HCT116 (cell line): ENCODE measurements around the gene ARHGAP42. TPM values are rescaled to one million over a fixed set of nuclear protein-coding genes. Genes with fewer than 3 reads are reported as not detected.

ENCODE experiments used
- ATAC-seq: fragments of 200-7000 bp; cut with Tn5 transposase; 2 replicates; pipeline ENCODE4 v1.9.1; 2020; ENCODE audit warnings: mild to moderate bottlenecking, moderate library complexity
- BruUV-seq: library from RNA; stranded (reverse); fragments of 400-500 nt; replicated peaks from 2 replicates; lab custom pipeline; 2021; lab: Mats Ljungman, UMichigan
- CTCF ChIA-PET: fragments of 300-600 bp; sonication (Branson Sonifier 250); formaldehyde crosslinking; loops from one replicate; lab custom pipeline; 2021; ENCODE audit warnings: antibody characterized with exemption; lab: Charles Lee
- POLR2A ChIA-PET: fragments of 300-600, 350-600 bp; sonication (Branson Sonifier 250); formaldehyde crosslinking; loops from one replicate; lab custom pipeline; 2021; ENCODE audit warnings: antibody characterized with exemption; lab: Charles Lee
- RAD21 ChIA-PET, 2 experiments: fragments of 300-600 bp; sonication (Branson Sonifier 250); formaldehyde crosslinking; loops; one replicate each; lab custom pipeline; 2023; ENCODE audit warnings: low total read pairs in 2 of 2; ENCODE audit not compliant: uncharacterized antibody in 2 of 2, unreplicated experiment in 2 of 2, low non-redundant PET in 1 of 2; lab: Charles Lee
- DNase-seq: peaks from one replicate; pipeline ENCODE4 v3.0.0-alpha.2; 2010; ENCODE audit warnings: low read depth, low spot score
- H2AFZ ChIP-seq: fragments of 200-600 bp; shearing (Covaris generic), sonication (generic); 2 replicates; pipeline ENCODE4 v1.6.1; 2017; ENCODE audit warnings: low read depth, mixed run types, mixed read lengths, antibody characterized with exemption, low read length; ENCODE audit not compliant: poor library complexity, severe bottlenecking
- H3K27ac ChIP-seq: 2 replicates; pipeline ENCODE4 v1.5.1; 2012; ENCODE audit warnings: low read depth, low read length
- H3K27me3 ChIP-seq: fragments of 200-600 bp; sonication (generic); 2 replicates; pipeline ENCODE4 v1.6.1; 2016; ENCODE audit warnings: mixed run types, low read length, mixed read lengths; ENCODE audit not compliant: insufficient read depth
- H3K36me3 ChIP-seq, 2 experiments: fragments of 200-500 bp in 1 of 2; fragments of 200-600 bp in 1 of 2; sonication (Bioruptor generic) in 1 of 2; sonication (generic) in 1 of 2; 2 replicates each; pipeline versions ENCODE4 v1.5.1 to v1.6.1; 2014 to 2016; ENCODE audit warnings: low read length in 2 of 2, inconsistent platforms in 1 of 2, mixed read lengths in 1 of 2, mixed run types in 1 of 2; ENCODE audit not compliant: insufficient read depth in 2 of 2, control insufficient read depth in 1 of 2
- H3K4me1 ChIP-seq, 2 experiments: fragments of 200-600 bp in 1 of 2; sonication (generic) in 1 of 2; 2 replicates each; pipeline versions ENCODE4 v1.5.1 to v1.6.1; 2012 to 2017; ENCODE audit warnings: low read length in 2 of 2, inconsistent platforms in 1 of 2, mild to moderate bottlenecking in 1 of 2, mixed read lengths in 1 of 2, mixed run types in 1 of 2, moderate library complexity in 1 of 2; ENCODE audit not compliant: insufficient read depth in 2 of 2, control insufficient read depth in 1 of 2
- H3K4me2 ChIP-seq: fragments of 200-600 bp; sonication (generic); 2 replicates; pipeline ENCODE4 v1.6.1; 2017; ENCODE audit warnings: mixed run types, low read length, mixed read lengths
- H3K4me3 ChIP-seq, 2 experiments: fragments of 200-600 bp in 1 of 2; sonication (generic) in 1 of 2; replicated peaks in 1 of 2; 2 replicates each; pipeline ENCODE4 v1.5.1; 2011 to 2016; ENCODE audit warnings: low read length in 2 of 2, control low read depth in 1 of 2, low read depth in 1 of 2, mild to moderate bottlenecking in 1 of 2, mixed read lengths in 1 of 2, mixed run types in 1 of 2
- H3K79me2 ChIP-seq: fragments of 200-600 bp; sonication (generic); 2 replicates; pipeline ENCODE4 v1.6.1; 2017; ENCODE audit warnings: mild to moderate bottlenecking, mixed run types, low read length, moderate library complexity, mixed read lengths; ENCODE audit not compliant: insufficient read depth
- H3K9ac ChIP-seq: fragments of 200-600 bp; sonication (generic); 2 replicates; pipeline ENCODE4 v1.6.1; 2016; ENCODE audit warnings: low read length, mixed read lengths
- H3K9me2 ChIP-seq: fragments of 200-600 bp; sonication (generic), shearing (Covaris generic); 2 replicates; pipeline ENCODE4 v1.6.1; 2017; ENCODE audit warnings: mixed run types, mild to moderate bottlenecking, moderate library complexity; ENCODE audit not compliant: insufficient read depth
- H3K9me3 ChIP-seq, 2 experiments: fragments of 200-500 bp in 1 of 2; fragments of 200-600 bp in 1 of 2; sonication (Bioruptor generic) in 1 of 2; sonication (generic) in 1 of 2; 2 replicates each; pipeline ENCODE4 v1.6.1; 2014 to 2017; ENCODE audit warnings: low read length in 2 of 2, mixed read lengths in 2 of 2, inconsistent platforms in 1 of 2, low read depth in 1 of 2, mild to moderate bottlenecking in 1 of 2, mixed run types in 1 of 2, moderate library complexity in 1 of 2; ENCODE audit not compliant: control insufficient read depth in 1 of 2, insufficient read depth in 1 of 2
- H4K20me1 ChIP-seq: fragments of 200-600 bp; sonication (generic), shearing (Covaris generic); 2 replicates; pipeline ENCODE4 v1.6.1; 2017; ENCODE audit warnings: mixed run types, mild to moderate bottlenecking, moderate library complexity; ENCODE audit not compliant: insufficient read depth
- CEBPB ChIP-seq: IDR thresholded peaks from 2 replicates; pipeline ENCODE4 v1.6.1; 2012; ENCODE audit warnings: low read depth
- CTCF ChIP-seq, 3 experiments: fragments of 200-600 bp in 1 of 3; sonication (generic) in 1 of 3; IDR thresholded peaks in 2 of 3; conservative IDR thresholded peaks in 1 of 3; 2 replicates each; pipeline ENCODE4 v1.5.1; 2012 to 2017; ENCODE audit warnings: low read depth in 2 of 3, low read length in 2 of 3, antibody characterized with exemption in 1 of 3, borderline replicate concordance in 1 of 3, control low read depth in 1 of 3, mild to moderate bottlenecking in 1 of 3, mixed read lengths in 1 of 3, mixed run types in 1 of 3, moderate library complexity in 1 of 3; ENCODE audit not compliant: insufficient read depth in 1 of 3
- EGR1 ChIP-seq: IDR thresholded peaks from 2 replicates; pipeline ENCODE4 v1.6.1; 2012; ENCODE audit warnings: low read depth
- ELF1 ChIP-seq: IDR thresholded peaks from 2 replicates; pipeline ENCODE4 v1.6.1; 2012; ENCODE audit warnings: low read depth, borderline replicate concordance
- EZH2phosphoT487 ChIP-seq: fragments of 200-600 bp; IDR thresholded peaks from 2 replicates; pipeline ENCODE4 v1.6.1; 2018; ENCODE audit warnings: antibody characterized with exemption, borderline replicate concordance
- FOSL1 ChIP-seq: IDR thresholded peaks from 2 replicates; pipeline ENCODE4 v1.6.1; 2012; ENCODE audit warnings: low read depth
- JUND ChIP-seq: IDR thresholded peaks from 2 replicates; pipeline ENCODE4 v1.6.1; 2012
- MAX ChIP-seq: IDR thresholded peaks from 2 replicates; pipeline ENCODE4 v1.6.1; 2012
- POLR2A ChIP-seq: IDR thresholded peaks from 2 replicates; pipeline ENCODE4 v1.7.0; 2011; ENCODE audit warnings: borderline replicate concordance; ENCODE audit not compliant: insufficient read depth, insufficient read length; ENCODE audit errors: extremely low read depth
- POLR2AphosphoS5 ChIP-seq: IDR thresholded peaks from 2 replicates; pipeline ENCODE4 v1.6.1; 2011; ENCODE audit warnings: mild to moderate bottlenecking, low read depth, low read length, moderate library complexity
- SIN3A ChIP-seq: IDR thresholded peaks from 2 replicates; pipeline ENCODE4 v1.6.1; 2012; ENCODE audit warnings: low read depth
- SP1 ChIP-seq: IDR thresholded peaks from 2 replicates; pipeline ENCODE4 v1.6.1; 2012; ENCODE audit warnings: low read depth
- SRF ChIP-seq: IDR thresholded peaks from 2 replicates; pipeline ENCODE4 v1.6.1; 2012; ENCODE audit warnings: low read depth
- ZBTB33 ChIP-seq: IDR thresholded peaks from 2 replicates; pipeline ENCODE4 v1.6.1; 2011; ENCODE audit warnings: mild to moderate bottlenecking, low read length, moderate library complexity; ENCODE audit not compliant: insufficient replicate concordance; ENCODE audit errors: extremely low read depth
- ZNF274 ChIP-seq: fragments of 200-500 bp; sonication (Bioruptor generic); IDR thresholded peaks from 2 replicates; pipeline ENCODE4 v1.6.1; 2014; ENCODE audit warnings: mild to moderate bottlenecking, low read depth, low read length, inconsistent platforms
- intact Hi-C: fragments of 100-400 bp; cut with micrococcal nuclease; formaldehyde crosslinking; loops from 2 replicates; pipeline ENCODE4 v1.10.0; 2022
- total RNA-seq: library from RNA; stranded (reverse); gene quantifications from one replicate; pipeline ENCODE4 v1.2.1, GENCODE V29; 2021; ENCODE audit not compliant: unreplicated experiment

ARHGAP42 gene
- total RNA-seq, 1 experiment from 2014 or later = 12.3 TPM

- ChIA-PET RAD21 (no interaction called here), POLR2A (no interaction called here), CTCF (no interaction called here)
- Histone ChIP-seq H3K4me1 (peaks cover 51 to 73% of the 10 kb centered on the region in 2 experiments), H3K27ac (peak overlapping the region; percentile 85), H3K27me3 (no peaks in the 10 kb centered on the region), H3K4me2 (peak overlapping the region; percentile 57), H3K36me3 (no peaks in the 10 kb centered on the region), H3K9me2 (no peaks in the 10 kb centered on the region), H4K20me1 (no peaks in the 10 kb centered on the region), H3K9ac (peak overlapping the region; percentile 59), H2AFZ (no peak overlapping the region), H3K79me2 (peaks cover 35% of the 10 kb centered on the region), H3K4me3 (no peak overlapping the region), H3K9me3 (no peaks in the 10 kb centered on the region)
- peak; percentile 57 for ATAC-seq
- intact Hi-C loops = loop anchor here (2.0 kb wide), 1 partner anchor 70 kb away; no protein-coding TSS in a partner anchor
- no TSS peak for BruUV-seq
- TF ChIP-seq SRF (no peak), SIN3A (no peak), CEBPB (no peak), EZH2phosphoT487 (no peak), JUND (no peak), ELF1 (no peak), EGR1 (no peak), POLR2AphosphoS5 (no peak), CTCF (IDR thresholded peaks at IDR 0.05 in 2 of 3, conservative IDR thresholded peaks at IDR 0.05 in 1 of 3; ENCODE audit: borderline replicate concordance in 1 of 3, insufficient read depth in 1 of 3, low read depth in 2 of 3, low read length in 2 of 3) (no peak), FOSL1 (no peak), SP1 (no peak), ZNF274 (no peak), POLR2A (no peak), MAX (no peak), ZBTB33 (no peak)
- DNase-seq = no peak
These were observed 66.1 kb downstream of the ARHGAP42 start for GRCh38 chr11:100753172-100753543.
